Lung (tissue), 12 donors: ENCODE data around the gene B4GALT2. TPM values are rescaled to one million over a fixed set of nuclear protein-coding genes. Genes with fewer than 3 reads are reported as not detected.
A peak's percentile ranks its signal among the peaks of the same experiment; 100 is the strongest.

ENCODE experiments used
- ATAC-seq: fragments of 200-7000 bp; cut with Tn5 transposase; one replicate; pipeline ENCODE4 v1.9.1; 2020; ENCODE audit warnings: moderate number of reproducible peaks; ENCODE audit not compliant: insufficient read depth, low FRiP score
- DNase-seq, 3 donors: peaks; one replicate each; pipeline ENCODE4 v3.0.0-alpha.2; 2013 to 2017
- H3K27ac ChIP-seq, 2 donors: one replicate each; pipeline ENCODE4 v1.5.1; 2013; ENCODE audit warnings: mild to moderate bottlenecking in 2 of 2, moderate library complexity in 2 of 2, control low read depth in 1 of 2, inconsistent platforms in 1 of 2, low read depth in 1 of 2, low read length in 1 of 2
- H3K27me3 ChIP-seq, 3 donors: one replicate each; pipeline ENCODE4 v1.5.1; 2013; ENCODE audit warnings: low read length in 2 of 3; ENCODE audit not compliant: control insufficient read depth in 3 of 3, insufficient read depth in 3 of 3
- H3K36me3 ChIP-seq, 4 donors: one replicate each; pipeline ENCODE4 v1.5.1; 2013; ENCODE audit warnings: low read length in 4 of 4, mild to moderate bottlenecking in 1 of 4, moderate library complexity in 1 of 4; ENCODE audit not compliant: control insufficient read depth in 4 of 4, insufficient read depth in 4 of 4
- H3K4me1 ChIP-seq, 5 donors: one replicate each; pipeline ENCODE4 v1.5.1; 2013; ENCODE audit warnings: low read length in 5 of 5, mild to moderate bottlenecking in 2 of 5, moderate library complexity in 1 of 5; ENCODE audit not compliant: control insufficient read depth in 5 of 5, insufficient read depth in 5 of 5
- H3K4me3 ChIP-seq: one replicate; pipeline ENCODE4 v1.5.1; 2013; ENCODE audit warnings: mild to moderate bottlenecking, control low read depth, moderate library complexity
- H3K9ac ChIP-seq, 2 donors: one replicate each; pipeline ENCODE4 v1.5.1; 2013; ENCODE audit warnings: low read length in 2 of 2, control low read depth in 1 of 2; ENCODE audit not compliant: insufficient read depth in 1 of 2
- H3K9me3 ChIP-seq, 4 donors: one replicate each; pipeline ENCODE4 v1.5.1; 2013; ENCODE audit warnings: low read length in 3 of 4, mild to moderate bottlenecking in 1 of 4, moderate library complexity in 1 of 4; ENCODE audit not compliant: control insufficient read depth in 4 of 4, insufficient read depth in 3 of 4
- CTCF ChIP-seq: IDR thresholded peaks from 2 replicates; pipeline ENCODE4 v1.5.1; 2012; ENCODE audit warnings: mild to moderate bottlenecking; ENCODE audit errors: control extremely low read depth, extremely low read depth
- WGBS, 2 donors: extraction: QIAGEN DNeasy Blood & Tissue Kit; methylation state at CpG; one replicate each; pipeline ENCODE4 v1.1.7; 2013; 5-methylcytosine and 5-hydroxymethylcytosine counted together
- polyA plus RNA-seq, 2 donors: library from polyadenylated mRNA; stranded (reverse); fragments of 200-250 nt; gene quantifications; one replicate each; pipeline ENCODE4 v1.2.1, GENCODE V29; 2013
- total RNA-seq, 2 donors: library from RNA; depleted of rRNA in 1 of 2; stranded (reverse); fragments of >200 nt in 1 of 2; gene quantifications; one replicate each; pipeline ENCODE4 v1.2.1, GENCODE V29; 2014 to 2021
- donor health status: control.
- donor health status: control.
- donor health status: Bipolar disorder and iron deficiency.
- donor health status: healthy.
- donor health status: DM: yes; HTN: yes; CAD: no.

The B4GALT2 gene
- total and polyA plus RNA-seq, 4 donors = 13.6 to 40.9 (median 30.5) TPM

- H3K36me3 ChIP-seq = peaks cover 3 to 29% (median 6%) of the 10 kb centered on the region in 4 donors
- DNase-seq (no peak), ATAC-seq (no peak)
- WGBS, 2 donors = 92% methylated on average over 3 of the region's 3 CpGs
- no peaks in the 10 kb centered on the region for H3K27me3 ChIP-seq
- peaks cover 0 to 1% (median 0%) of the 10 kb centered on the region in 5 donors for H3K4me1 ChIP-seq
- no peak overlapping the region for H3K27ac ChIP-seq
- H3K9ac ChIP-seq = no peak overlapping the region
- TF ChIP-seq CTCF = no peak
- no peaks in the 10 kb centered on the region for H3K9me3 ChIP-seq
- H3K4me3 ChIP-seq = no peak overlapping the region
Observed at GRCh38 chr1:43965316-43965715, 13.7 kb upstream of the B4GALT2 start.

GRCh38 chr1:43968348-43968948 lies 10.6 kb upstream of the B4GALT2 start:
- H3K9me3 ChIP-seq = no peaks in the 10 kb centered on the region
- H3K27me3 ChIP-seq = no peaks in the 10 kb centered on the region
- TF ChIP-seq CTCF = no peak
- H3K4me1 ChIP-seq = peaks cover 0 to 8% (median 0%) of the 10 kb centered on the region in 5 donors
- H3K9ac ChIP-seq = no peak overlapping the region
- no peak overlapping the region for H3K4me3 ChIP-seq
- H3K36me3 ChIP-seq = peaks cover 4 to 25% (median 5%) of the 10 kb centered on the region in 4 donors
- no peak overlapping the region for H3K27ac ChIP-seq
- DNase-seq (peak; percentile 37 to 66 (median 45)), ATAC-seq (no peak)
- 89 to 90% methylated on average over 6 of the region's 6 CpGs for WGBS, 2 donors

- WGBS, 2 donors = 61 to 62% methylated on average over 7 of the region's 7 CpGs
- no peak overlapping the region for H3K27ac ChIP-seq
- no peaks in the 10 kb centered on the region for H3K9me3 ChIP-seq
- peaks cover 4 to 20% (median 5%) of the 10 kb centered on the region in 4 donors for H3K36me3 ChIP-seq
- TF ChIP-seq CTCF = peak; percentile 1
- H3K4me1 ChIP-seq = peaks cover 0 to 14% (median 0%) of the 10 kb centered on the region in 5 donors
- no peak overlapping the region for H3K4me3 ChIP-seq
- H3K27me3 ChIP-seq = no peaks in the 10 kb centered on the region
- no peak for ATAC-seq
- no peak overlapping the region for H3K9ac ChIP-seq
- DNase-seq = no peak
Observed at GRCh38 chr1:43969416-43969745, 9.6 kb upstream of the B4GALT2 start.
